HepG2 (cell line): ENCODE data around the gene SNED1. TPM values are rescaled to one million over a fixed set of nuclear protein-coding genes. Genes with fewer than 3 reads are reported as not detected.

Experiments
- DMAP1 ChIP-seq: IDR thresholded peaks from 2 replicates; pipeline ENCODE4 v1.6.1; 2016
- GATAD1 ChIP-seq: IDR thresholded peaks from 2 replicates; pipeline ENCODE4 v1.6.1; 2016; ENCODE audit warnings: missing genetic modification reagents, missing compliant biosample characterization
- KDM3A ChIP-seq: IDR thresholded peaks from 2 replicates; pipeline ENCODE4 v1.6.1; 2018; ENCODE audit warnings: low read depth, missing compliant biosample characterization
- NFE2 ChIP-seq: sonication (generic); formaldehyde crosslinking; IDR thresholded peaks from 2 replicates; pipeline ENCODE4 v1.4.0; 2020; ENCODE audit warnings: missing genetic modification reagents
- NR2F1 ChIP-seq, 2 experiments: fragments of 450-650 bp in 1 of 2; formaldehyde crosslinking in 1 of 2; IDR thresholded peaks; 2 replicates each; pipeline versions ENCODE4 v1.5.0 to v1.6.1; 2016 to 2020; ENCODE audit warnings: mild to moderate bottlenecking in 1 of 2, missing compliant biosample characterization in 1 of 2, missing genetic modification reagents in 1 of 2, moderate library complexity in 1 of 2
- ZBTB42 ChIP-seq: sonication (generic); formaldehyde crosslinking; IDR thresholded peaks from 2 replicates; pipeline ENCODE4 v1.5.0; 2020; ENCODE audit warnings: mild to moderate bottlenecking, missing genetic modification reagents
- ZFP37 ChIP-seq: sonication (generic); formaldehyde crosslinking; IDR thresholded peaks from 2 replicates; pipeline ENCODE4 v1.4.0; 2020; ENCODE audit warnings: missing genetic modification reagents, borderline replicate concordance
- ZFP90 ChIP-seq: sonication (generic); formaldehyde crosslinking; IDR thresholded peaks from 2 replicates; pipeline ENCODE4 v1.8.0; 2022; ENCODE audit warnings: missing genetic modification reagents, mild to moderate bottlenecking, inconsistent platforms, borderline replicate concordance
- ZFP91 ChIP-seq: sonication (generic); formaldehyde crosslinking; IDR thresholded peaks from 2 replicates; pipeline ENCODE4 v1.9.0; 2022; ENCODE audit warnings: missing genetic modification reagents, mild to moderate bottlenecking, borderline replicate concordance
- ZNF296 ChIP-seq: sonication (generic); formaldehyde crosslinking; conservative IDR thresholded peaks from 2 replicates; pipeline ENCODE4 v1.5.0; 2020; ENCODE audit warnings: mild to moderate bottlenecking, missing genetic modification reagents
- ZNF468 ChIP-seq: sonication (generic); formaldehyde crosslinking; IDR thresholded peaks from 2 replicates; pipeline ENCODE4 v1.8.0; 2022; ENCODE audit warnings: mild to moderate bottlenecking, moderate library complexity, missing genetic modification reagents
- ZNF510 ChIP-seq: sonication (generic); formaldehyde crosslinking; IDR thresholded peaks from 2 replicates; pipeline ENCODE4 v1.4.0; 2020; ENCODE audit warnings: low read depth, mild to moderate bottlenecking, missing genetic modification reagents
- ZNF646 ChIP-seq: sonication (generic); formaldehyde crosslinking; IDR thresholded peaks from 2 replicates; pipeline ENCODE4 v1.9.0; 2021; ENCODE audit warnings: mild to moderate bottlenecking, missing genetic modification reagents
- polyA plus RNA-seq, 8 experiments: library from polyadenylated mRNA; depleted of rRNA in 3 of 8; stranded (reverse) in 7 of 8; unstranded in 1 of 8; fragments of >200 nt; fragmentation: Illumina TruSeq in 4 of 8; extraction: Trizol in 4 of 8; gene quantifications; 2 replicates each; pipeline versions ENCODE4 v1.2.1 to v1.2.3, GENCODE V29; 2011 to 2016; ENCODE audit warnings: low read depth in 4 of 8, missing spikeins in 1 of 8, mixed read lengths in 1 of 8; ENCODE audit not compliant: insufficient read depth in 1 of 8
- total RNA-seq, 5 experiments: library from RNA; depleted of rRNA; stranded (reverse); fragments of >200 nt; fragmentation: Illumina TruSeq; extraction: Trizol; gene quantifications; 2 replicates each; pipeline ENCODE4 v1.2.3, GENCODE V29; 2016; ENCODE audit warnings: low read depth in 1 of 5
- TF ChIP-seq, protein P1 (sequence below): IDR thresholded peaks from 2 replicates; pipeline ENCODE4 v1.6.1; 2016; ENCODE audit warnings: low read depth, missing genetic modification reagents, missing compliant biosample characterization

SNED1 gene
- total and polyA plus RNA-seq, 2 of the 13 experiments (the other 11 are each of a cell fraction or from before 2014, with no cell fraction given) = 0.15 to 0.65 TPM

- TF ChIP-seq ZFP90 (peak; percentile 97), ZFP91 (CRISPR knock-in tag) (peak; percentile 99), ZBTB42 (CRISPR knock-in tag) (no peak; the same call in 1 of the 2 replicates), DMAP1 (CRISPR knock-in tag) (peak; percentile 98), ZNF468 (peak; percentile 96; the same call in 1 of the 2 replicates), ZNF510 (CRISPR knock-in tag) (peak; percentile 68), ZNF646 (CRISPR knock-in tag) (peak; percentile 88), ZFP37 (CRISPR knock-in tag) (peak; percentile 77; the same call in 1 of the 2 replicates), KDM3A (CRISPR knock-in tag) (peak; percentile 99), GATAD1 (peak; percentile 100), NFE2 (CRISPR knock-in tag) (no peak), ZNF296 (0 out of 2 replicates have a peak, but pooled peaks have one; percentile 52), NR2F1 (CRISPR knock-in tag; IDR thresholded peaks at IDR 0.05) (peak in 1 of 2 experiments; percentile 62; a peak in 2 of 4 replicates)
- TF ChIP-seq, protein P1, sequence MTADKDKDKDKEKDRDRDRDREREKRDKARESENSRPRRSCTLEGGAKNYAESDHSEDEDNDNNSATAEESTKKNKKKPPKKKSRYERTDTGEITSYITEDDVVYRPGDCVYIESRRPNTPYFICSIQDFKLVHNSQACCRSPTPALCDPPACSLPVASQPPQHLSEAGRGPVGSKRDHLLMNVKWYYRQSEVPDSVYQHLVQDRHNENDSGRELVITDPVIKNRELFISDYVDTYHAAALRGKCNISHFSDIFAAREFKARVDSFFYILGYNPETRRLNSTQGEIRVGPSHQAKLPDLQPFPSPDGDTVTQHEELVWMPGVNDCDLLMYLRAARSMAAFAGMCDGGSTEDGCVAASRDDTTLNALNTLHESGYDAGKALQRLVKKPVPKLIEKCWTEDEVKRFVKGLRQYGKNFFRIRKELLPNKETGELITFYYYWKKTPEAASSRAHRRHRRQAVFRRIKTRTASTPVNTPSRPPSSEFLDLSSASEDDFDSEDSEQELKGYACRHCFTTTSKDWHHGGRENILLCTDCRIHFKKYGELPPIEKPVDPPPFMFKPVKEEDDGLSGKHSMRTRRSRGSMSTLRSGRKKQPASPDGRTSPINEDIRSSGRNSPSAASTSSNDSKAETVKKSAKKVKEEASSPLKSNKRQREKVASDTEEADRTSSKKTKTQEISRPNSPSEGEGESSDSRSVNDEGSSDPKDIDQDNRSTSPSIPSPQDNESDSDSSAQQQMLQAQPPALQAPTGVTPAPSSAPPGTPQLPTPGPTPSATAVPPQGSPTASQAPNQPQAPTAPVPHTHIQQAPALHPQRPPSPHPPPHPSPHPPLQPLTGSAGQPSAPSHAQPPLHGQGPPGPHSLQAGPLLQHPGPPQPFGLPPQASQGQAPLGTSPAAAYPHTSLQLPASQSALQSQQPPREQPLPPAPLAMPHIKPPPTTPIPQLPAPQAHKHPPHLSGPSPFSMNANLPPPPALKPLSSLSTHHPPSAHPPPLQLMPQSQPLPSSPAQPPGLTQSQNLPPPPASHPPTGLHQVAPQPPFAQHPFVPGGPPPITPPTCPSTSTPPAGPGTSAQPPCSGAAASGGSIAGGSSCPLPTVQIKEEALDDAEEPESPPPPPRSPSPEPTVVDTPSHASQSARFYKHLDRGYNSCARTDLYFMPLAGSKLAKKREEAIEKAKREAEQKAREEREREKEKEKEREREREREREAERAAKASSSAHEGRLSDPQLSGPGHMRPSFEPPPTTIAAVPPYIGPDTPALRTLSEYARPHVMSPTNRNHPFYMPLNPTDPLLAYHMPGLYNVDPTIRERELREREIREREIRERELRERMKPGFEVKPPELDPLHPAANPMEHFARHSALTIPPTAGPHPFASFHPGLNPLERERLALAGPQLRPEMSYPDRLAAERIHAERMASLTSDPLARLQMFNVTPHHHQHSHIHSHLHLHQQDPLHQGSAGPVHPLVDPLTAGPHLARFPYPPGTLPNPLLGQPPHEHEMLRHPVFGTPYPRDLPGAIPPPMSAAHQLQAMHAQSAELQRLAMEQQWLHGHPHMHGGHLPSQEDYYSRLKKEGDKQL (CRISPR knock-in tag) = peak; percentile 94
These were observed 103.9 kb downstream of the SNED1 start, which contains the start of gene MTERF4 (continued) for GRCh38 chr2:241102239-241102803.
